Naive thymus-derived CD4-positive, alpha-beta T cell (primary cell): ENCODE results near the gene LRP3. TPM values are rescaled to one million over a fixed set of nuclear protein-coding genes. Genes with fewer than 3 reads are reported as not detected.

Experiments
- ATAC-seq: fragments of 150-1000 bp; cut with Tn5 transposase; 2 replicates; pipeline ENCODE4 v1.10.0; 2021; ENCODE audit warnings: mild to moderate bottlenecking, moderate library complexity
- CTCF ChIA-PET: fragments of 350-600 bp; sonication (Branson Sonifier 250); formaldehyde crosslinking; loops from one replicate; lab custom pipeline; 2021; ENCODE audit warnings: antibody characterized with exemption; lab: Charles Lee
- POLR2A ChIA-PET: fragments of 350-600 bp; sonication (Branson Sonifier 250); formaldehyde crosslinking; loops from one replicate; lab custom pipeline; 2021; ENCODE audit warnings: antibody characterized with exemption, inconsistent platforms; lab: Charles Lee
- DNase-seq, 9 donors: peaks; one replicate each; pipeline versions ENCODE4 v3.0.0 to v3.0.0-alpha.2; 2020 to 2022; ENCODE audit warnings: mixed read lengths in 1 of 9
- H3K27ac ChIP-seq: one replicate; pipeline ENCODE4 v1.7.0; 2013; ENCODE audit warnings: mild to moderate bottlenecking, low read depth, low read length, moderate library complexity
- H3K27me3 ChIP-seq, 2 donors: one replicate each; pipeline ENCODE4 v1.7.0; 2013; ENCODE audit warnings: low read length in 2 of 2, mild to moderate bottlenecking in 2 of 2, moderate library complexity in 2 of 2; ENCODE audit not compliant: control insufficient read depth in 2 of 2, insufficient read depth in 2 of 2
- H3K36me3 ChIP-seq, 3 experiments: 1 replicate in 2 of 3; 2 replicates in 1 of 3; pipeline ENCODE4 v1.7.0; 2013; ENCODE audit warnings: low read length in 3 of 3, mild to moderate bottlenecking in 3 of 3, moderate library complexity in 1 of 3; ENCODE audit not compliant: insufficient read depth in 3 of 3, control insufficient read depth in 2 of 3
- H3K4me1 ChIP-seq, 2 donors: one replicate each; pipeline ENCODE4 v1.7.0; 2013; ENCODE audit warnings: low read length in 2 of 2, mild to moderate bottlenecking in 2 of 2, moderate library complexity in 1 of 2; ENCODE audit not compliant: control insufficient read depth in 2 of 2, insufficient read depth in 2 of 2
- H3K4me3 ChIP-seq: 2 replicates; pipeline ENCODE4 v1.7.0; 2013; ENCODE audit warnings: mild to moderate bottlenecking, low read length
- H3K9me3 ChIP-seq, 3 experiments: 1 replicate in 2 of 3; 2 replicates in 1 of 3; pipeline ENCODE4 v1.7.0; 2013; ENCODE audit warnings: low read length in 3 of 3; ENCODE audit not compliant: control insufficient read depth in 2 of 3
- H3K27ac Mint-ChIP-seq, 9 donors: one replicate each; pipeline ENCODE4 v1.8.0; 2020 to 2022; ENCODE audit warnings: mixed read lengths in 9 of 9, mild to moderate bottlenecking in 8 of 9, moderate library complexity in 5 of 9, inconsistent platforms in 2 of 9
- H3K27me3 Mint-ChIP-seq, 5 donors: one replicate each; pipeline ENCODE4 v1.8.0; 2021 to 2022; ENCODE audit warnings: mixed read lengths in 5 of 5, mild to moderate bottlenecking in 1 of 5
- H3K36me3 Mint-ChIP-seq, 5 donors: one replicate each; pipeline ENCODE4 v1.8.0; 2020 to 2022; ENCODE audit warnings: mixed read lengths in 5 of 5, mild to moderate bottlenecking in 3 of 5, inconsistent platforms in 1 of 5
- H3K4me1 Mint-ChIP-seq, 7 donors: one replicate each; pipeline ENCODE4 v1.8.0; 2020 to 2022; ENCODE audit warnings: mixed read lengths in 7 of 7, mild to moderate bottlenecking in 3 of 7, inconsistent platforms in 1 of 7
- H3K4me3 Mint-ChIP-seq, 10 donors: one replicate each; pipeline ENCODE4 v1.8.0; 2020 to 2022; ENCODE audit warnings: mild to moderate bottlenecking in 10 of 10, mixed read lengths in 10 of 10, moderate library complexity in 6 of 10, inconsistent platforms in 2 of 10
- H3K9me3 Mint-ChIP-seq, 11 donors: one replicate each; pipeline ENCODE4 v1.8.0; 2020 to 2022; ENCODE audit warnings: mixed read lengths in 11 of 11, mild to moderate bottlenecking in 4 of 11, inconsistent platforms in 1 of 11, moderate library complexity in 1 of 11
- intact Hi-C, 2 donors: fragments of 100-400 bp; cut with micrococcal nuclease; formaldehyde crosslinking; loops; one replicate each; pipeline ENCODE4 v1.15.1; 2023
- polyA plus RNA-seq, 2 donors: library from polyadenylated mRNA; unstranded; fragments of 300-500 nt; fragmentation: Illumina TruSeq; gene quantifications; one replicate each; pipeline ENCODE4 v1.2.3, GENCODE V29; 2021
- total RNA-seq, 6 experiments: library from RNA in 5 of 6; stranded (reverse) in 5 of 6; gene quantifications; 1 replicate in 5 of 6; 2 replicates in 1 of 6; pipeline ENCODE4 v1.2.3 and lab custom pipeline; 2021 to 2026

The LRP3 gene
- total and polyA plus RNA-seq, 7 experiments from 2014 or later: 0.34 to 2.6 (median 0.40) TPM; not detected in 3

DNA sequence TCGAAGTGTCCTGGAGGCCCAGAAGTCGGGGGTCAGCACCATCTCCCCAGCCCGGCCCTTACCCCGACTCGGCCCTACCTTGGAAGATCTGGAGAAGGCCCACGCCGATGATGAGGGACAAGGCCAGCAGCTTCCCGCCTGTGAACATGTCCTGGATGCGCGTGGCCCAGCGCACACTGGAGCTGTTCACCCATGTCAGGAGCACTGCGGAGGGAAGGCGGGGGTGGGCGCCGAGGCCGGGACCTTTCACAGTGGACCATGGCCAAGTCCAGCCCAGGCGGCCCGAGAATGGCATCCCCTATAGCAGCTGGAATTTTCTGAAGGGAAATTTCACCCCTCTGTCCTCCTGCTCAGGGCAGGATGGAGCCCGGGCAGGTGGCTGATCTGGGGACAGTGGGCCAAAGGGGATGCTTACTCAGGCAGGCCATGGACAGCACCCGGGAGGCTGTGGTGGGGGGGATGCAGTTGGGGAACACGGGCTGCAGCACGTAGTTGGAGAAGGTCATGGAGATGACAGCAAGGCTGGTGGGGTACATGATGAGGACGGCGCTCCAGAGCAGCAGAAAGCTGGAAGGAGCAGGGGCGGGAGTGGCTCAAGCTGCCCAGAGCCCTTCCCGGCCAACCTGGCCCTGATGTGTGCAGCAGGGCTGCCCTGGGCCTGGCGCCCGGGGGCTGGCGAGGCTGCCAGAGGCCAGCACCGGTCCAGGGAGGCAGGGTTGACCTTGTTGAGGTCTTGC, 18.5 kb downstream of the LRP3 start:
- ChIA-PET CTCF (no interaction called here), POLR2A (no interaction called here)
- no peak overlapping the region for H3K4me3 Mint-ChIP-seq
- no peaks in the 10 kb centered on the region for H3K4me1 ChIP-seq
- H3K4me3 ChIP-seq: no peak overlapping the region
- no peaks in the 10 kb centered on the region for H3K36me3 Mint-ChIP-seq
- ATAC-seq (no peak), DNase-seq (no peak)
- H3K27ac ChIP-seq: no peak overlapping the region
- intact Hi-C loops: no loop called here
- no peaks in the 10 kb centered on the region for H3K27me3 ChIP-seq
- no peak overlapping the region for H3K27ac Mint-ChIP-seq
- H3K36me3 ChIP-seq: no peaks in the 10 kb centered on the region
- H3K27me3 Mint-ChIP-seq: peaks cover 0 to 5% (median 0%) of the 10 kb centered on the region in 5 donors
- no peaks in the 10 kb centered on the region for H3K4me1 Mint-ChIP-seq
- H3K9me3 ChIP-seq: no peaks in the 10 kb centered on the region
- H3K9me3 Mint-ChIP-seq: peaks cover 0 to 2% (median 0%) of the 10 kb centered on the region in 11 donors

DNA sequence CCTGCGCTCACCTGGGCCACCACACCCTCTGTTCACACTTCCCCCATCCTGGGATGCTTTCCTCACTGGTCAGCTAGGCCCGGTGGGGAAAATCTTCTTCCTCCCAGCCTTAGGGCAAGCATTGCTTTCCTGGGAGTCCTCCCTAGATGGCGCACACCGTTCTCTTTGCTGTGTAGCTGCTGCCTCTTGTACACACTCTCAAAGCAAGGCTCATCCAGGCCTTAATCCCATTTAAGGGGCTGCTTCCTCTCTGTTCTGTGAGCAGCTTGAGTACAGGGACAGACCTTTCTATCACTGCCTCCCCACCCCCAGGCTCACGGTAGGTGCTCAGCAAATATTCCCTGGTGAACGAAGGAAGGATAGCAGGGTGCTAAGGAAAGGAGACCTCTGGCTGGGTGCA, 20.5 kb downstream of the LRP3 start:
- CTCF ChIA-PET: interaction anchor here (0.6 kb wide), 1 partner anchor 145 kb away, joined by 3 read pairs; no protein-coding TSS in a partner anchor
- DNase-seq: no peak
- intact Hi-C loops: no loop called here

DNA sequence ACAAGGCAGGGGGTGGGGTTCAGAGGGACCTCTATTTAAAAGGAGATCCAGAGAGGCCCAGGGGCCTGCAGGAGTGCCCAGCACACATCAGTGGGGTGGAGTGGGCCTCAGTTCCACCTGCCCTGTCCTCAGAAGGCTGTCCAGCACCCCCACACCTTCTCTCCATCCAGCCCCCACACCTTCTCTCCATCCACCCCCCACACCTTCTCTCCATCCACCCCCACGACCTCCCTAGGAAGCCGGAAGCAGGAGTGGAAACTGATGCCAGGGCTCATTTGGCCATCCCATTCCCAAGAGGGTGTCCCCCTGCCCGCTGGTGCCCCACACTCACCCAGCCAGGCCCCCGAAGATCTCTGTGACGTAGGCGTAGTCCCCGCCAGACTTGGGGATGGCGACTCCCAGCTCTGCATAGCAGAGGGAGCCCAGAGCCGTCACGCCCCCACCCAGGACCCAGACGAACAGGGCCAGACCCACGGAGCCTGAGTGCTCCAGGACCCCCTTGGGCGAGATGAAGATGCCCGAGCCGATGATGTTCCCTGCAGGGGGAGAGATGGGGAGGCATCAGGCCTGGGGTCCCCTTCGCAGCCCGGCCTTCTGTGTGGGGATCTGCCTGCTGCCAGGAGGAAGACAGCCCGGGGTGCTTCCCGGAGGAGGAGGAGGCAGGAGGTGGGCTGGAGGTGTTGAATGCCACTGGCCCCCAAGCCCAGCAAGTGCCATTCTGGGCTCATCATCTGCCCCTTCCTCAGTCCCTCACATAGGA, 21.5 kb downstream of the LRP3 start:
- Mint-ChIP-seq H3K27me3 (peaks cover 0 to 10% (median 0%) of the 10 kb centered on the region in 5 donors), H3K36me3 (no peaks in the 10 kb centered on the region), H3K4me3 (no peak overlapping the region), H3K4me1 (no peaks in the 10 kb centered on the region), H3K9me3 (peaks cover 0 to 2% (median 0%) of the 10 kb centered on the region in 11 donors), H3K27ac (no peak overlapping the region)
- intact Hi-C loops: no loop called here
- H3K27me3 ChIP-seq: no peaks in the 10 kb centered on the region
- CTCF ChIA-PET: no interaction called here
- H3K9me3 ChIP-seq: no peaks in the 10 kb centered on the region
- no peak for ATAC-seq
- H3K4me1 ChIP-seq: no peaks in the 10 kb centered on the region
- no peaks in the 10 kb centered on the region for H3K36me3 ChIP-seq
- POLR2A ChIA-PET: no interaction called here
- no peak overlapping the region for H3K4me3 ChIP-seq
- H3K27ac ChIP-seq: no peak overlapping the region
- no peak for DNase-seq

More for the DNA sequence above, 20.5 kb downstream of the LRP3 start:
- Histone ChIP-seq H3K9me3 (no peaks in the 10 kb centered on the region), H3K36me3 (no peaks in the 10 kb centered on the region), H3K27ac (no peak overlapping the region), H3K4me3 (no peak overlapping the region), H3K27me3 (no peaks in the 10 kb centered on the region), H3K4me1 (no peaks in the 10 kb centered on the region)
- no peak overlapping the region for H3K4me3 Mint-ChIP-seq
- H3K9me3 Mint-ChIP-seq: peaks cover 0 to 2% (median 0%) of the 10 kb centered on the region in 11 donors
- H3K36me3 Mint-ChIP-seq: no peaks in the 10 kb centered on the region
- peaks cover 0 to 5% (median 0%) of the 10 kb centered on the region in 5 donors for H3K27me3 Mint-ChIP-seq
- H3K4me1 Mint-ChIP-seq: no peaks in the 10 kb centered on the region
- ATAC-seq: no peak
- POLR2A ChIA-PET: no interaction called here
- no peak overlapping the region for H3K27ac Mint-ChIP-seq

DNA sequence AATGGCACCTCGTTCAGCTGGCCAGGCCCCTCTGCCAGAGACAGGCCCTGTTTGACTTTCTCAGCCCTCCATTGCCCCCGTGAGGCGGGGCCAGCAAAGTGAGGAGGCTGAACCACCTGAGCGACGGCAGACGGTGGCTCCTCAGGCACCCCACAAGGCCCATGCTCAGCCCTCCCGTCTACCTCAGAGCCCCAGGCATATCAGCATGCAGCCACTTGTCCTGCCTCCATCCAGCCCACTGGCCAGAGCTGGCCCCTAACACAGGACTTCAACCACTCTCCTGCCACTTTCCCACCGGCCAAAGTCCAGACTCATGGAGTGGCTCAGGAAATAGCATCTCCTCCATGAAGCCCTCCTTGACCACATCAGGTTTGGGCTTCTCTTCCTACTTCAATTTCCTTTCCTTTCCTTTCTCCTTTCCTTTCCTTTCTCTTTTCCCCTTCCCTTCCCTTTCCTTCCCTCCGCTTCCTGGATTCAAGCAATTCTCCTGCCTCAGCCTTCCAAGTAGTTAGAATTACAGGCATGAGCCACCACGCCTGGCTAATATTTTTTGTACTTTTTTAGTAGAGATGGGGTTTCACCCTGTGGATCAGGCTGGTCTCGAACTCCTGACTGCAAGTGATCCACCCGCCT, 22.2 kb downstream of the LRP3 start:
- H3K27ac Mint-ChIP-seq: no peak overlapping the region

DNA sequence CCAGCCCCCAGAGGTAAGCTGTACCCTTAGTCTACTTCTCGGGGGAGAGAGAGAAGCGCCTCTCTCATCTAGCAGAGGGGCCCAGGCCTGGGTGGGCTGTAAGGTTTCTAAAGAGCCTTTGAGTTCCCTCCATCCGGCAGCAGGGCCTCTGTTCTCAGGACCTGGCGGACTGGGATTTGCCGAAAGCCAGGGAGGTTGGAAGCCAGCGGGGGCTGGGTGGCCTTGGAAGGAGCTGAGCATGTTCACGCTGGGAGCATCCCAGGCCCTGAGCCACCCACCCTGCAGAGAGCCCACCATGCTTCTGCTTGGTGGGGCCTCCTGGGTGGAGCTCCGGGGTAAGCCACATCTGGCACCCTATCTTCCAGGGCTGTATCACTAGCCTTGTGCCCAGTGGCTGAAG, 23.8 kb downstream of the LRP3 start:
- H3K4me1 Mint-ChIP-seq: no peaks in the 10 kb centered on the region
- H3K4me1 ChIP-seq: no peaks in the 10 kb centered on the region
- no peaks in the 10 kb centered on the region for H3K9me3 ChIP-seq
- DNase-seq: no peak
- ATAC-seq: no peak
- ChIA-PET CTCF (no interaction called here), POLR2A (no interaction called here)
- no peaks in the 10 kb centered on the region for H3K36me3 Mint-ChIP-seq
- H3K27me3 ChIP-seq: no peaks in the 10 kb centered on the region
- no peak overlapping the region for H3K4me3 Mint-ChIP-seq
- H3K9me3 Mint-ChIP-seq: no peaks in the 10 kb centered on the region
- H3K27ac ChIP-seq: no peak overlapping the region
- no peak overlapping the region for H3K4me3 ChIP-seq
- peaks cover 3 to 26% (median 12%) of the 10 kb centered on the region in 5 donors for H3K27me3 Mint-ChIP-seq
- intact Hi-C loops: no loop called here
- H3K36me3 ChIP-seq: no peaks in the 10 kb centered on the region
- H3K27ac Mint-ChIP-seq: no peak overlapping the region

More for the DNA sequence above, 22.2 kb downstream of the LRP3 start:
- intact Hi-C loops: no loop called here
- no peaks in the 10 kb centered on the region for H3K36me3 ChIP-seq
- DNase-seq: no peak
- no peaks in the 10 kb centered on the region for H3K4me1 Mint-ChIP-seq
- ATAC-seq: no peak
- no peaks in the 10 kb centered on the region for H3K9me3 Mint-ChIP-seq
- ChIA-PET CTCF (no interaction called here), POLR2A (no interaction called here)
- H3K4me1 ChIP-seq: no peaks in the 10 kb centered on the region
- H3K27ac ChIP-seq: no peak overlapping the region
- H3K9me3 ChIP-seq: no peaks in the 10 kb centered on the region
- no peaks in the 10 kb centered on the region for H3K36me3 Mint-ChIP-seq
- H3K4me3 Mint-ChIP-seq: no peak overlapping the region
- H3K27me3 ChIP-seq: no peaks in the 10 kb centered on the region
- H3K4me3 ChIP-seq: no peak overlapping the region
- H3K27me3 Mint-ChIP-seq: peaks cover 0 to 17% (median 4%) of the 10 kb centered on the region in 5 donors

DNA sequence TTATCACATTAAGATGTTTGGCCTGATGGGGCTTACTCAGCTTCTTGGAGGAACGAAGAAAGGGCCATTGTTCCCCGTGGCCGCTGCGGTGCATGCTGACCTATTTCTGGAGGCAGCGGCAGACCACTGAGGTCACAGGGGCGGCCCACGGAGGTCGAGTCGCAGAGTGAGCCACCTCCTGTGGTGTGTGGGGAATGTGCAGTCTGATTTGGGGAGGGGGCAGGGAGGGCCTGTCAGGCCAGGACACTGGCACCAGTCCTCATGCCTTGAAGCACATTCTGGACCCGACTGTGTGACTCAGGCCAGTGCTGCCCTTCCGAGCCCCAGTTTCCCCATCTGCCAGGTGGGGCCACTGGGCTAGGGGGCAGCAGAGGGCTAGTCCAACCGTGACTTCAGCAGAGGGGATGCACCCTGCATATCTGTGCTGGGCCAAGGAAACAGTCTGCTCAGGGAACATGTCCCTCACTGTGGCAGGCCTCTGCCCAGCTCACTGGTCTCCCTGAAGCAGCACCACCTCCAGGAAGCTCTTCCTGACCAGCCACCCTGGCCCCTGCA, 25.2 kb downstream of the LRP3 start:
- Histone ChIP-seq H3K36me3 (no peaks in the 10 kb centered on the region), H3K27me3 (peaks cover 0 to 2% of the 10 kb centered on the region in 2 donors), H3K27ac (no peak overlapping the region), H3K9me3 (no peaks in the 10 kb centered on the region), H3K4me1 (no peaks in the 10 kb centered on the region), H3K4me3 (no peak overlapping the region)
- ATAC-seq: no peak
- no peak for DNase-seq
- Mint-ChIP-seq H3K27me3 (peaks cover 13 to 37% (median 20%) of the 10 kb centered on the region in 5 donors), H3K4me1 (no peaks in the 10 kb centered on the region), H3K4me3 (no peak overlapping the region), H3K9me3 (no peaks in the 10 kb centered on the region), H3K27ac (no peak overlapping the region), H3K36me3 (no peaks in the 10 kb centered on the region)
- ChIA-PET POLR2A (no interaction called here), CTCF (no interaction called here)
- intact Hi-C loops: no loop called here
